ENCODE measurements around the gene MRPL4. TPM values are rescaled to one million over a fixed set of nuclear protein-coding genes. Genes with fewer than 3 reads are reported as not detected.

The MRPL4 gene
- total RNA-seq, 2 donors from 2014 or later, result 79.1 to 140 TPM

- Mint-ChIP-seq H3K4me3 (no peak within 1 kb of the TSS), H3K4me1 (ENCODE audit: low read depth in 2 of 2) (peaks cover under 1 to 2% of the 10 kb centered on the region in 2 donors), H3K27me3 (no peaks in the 10 kb centered on the region), H3K27ac (no peak within 1 kb of the TSS), H3K36me3 (no peaks in the 10 kb centered on the region), H3K9me3 (no peaks in the 10 kb centered on the region)
- no peak for DNase-seq (ENCODE audit: low spot score)
- ATAC-seq, result no peak
These were observed 57.4 kb downstream of the MRPL4 start, which contains the start of gene ZGLP1 for GRCh38 chr19:10309423-10309822. Gene ZGLP1, minus strand, starts transcription at chr19:10309815.

Other genes starting within 250 kb of the MRPL4 start
- gene COL5A3, start 241.7 kb upstream of the MRPL4 start, total RNA-seq, result not detected
- gene RDH8, start 238.7 kb upstream of the MRPL4 start, total RNA-seq, result not detected
- gene SHFL, start 165.9 kb upstream of the MRPL4 start, total RNA-seq, result 10 to 100 TPM; 61.9 to 83.1 TPM
- 1 to 10 TPM; 5.1 to 5.2 TPM for gene ANGPTL6, start 149.5 kb upstream of the MRPL4 start, total RNA-seq
- 100 to 1,000 TPM; 114 to 178 TPM for gene PPAN, start 145.9 kb upstream of the MRPL4 start, total RNA-seq
- 10 to 100 TPM; 35.0 to 35.6 TPM for gene P2RY11, start 140.5 kb upstream of the MRPL4 start, total RNA-seq
- gene EIF3G, start 132.3 kb upstream of the MRPL4 start, total RNA-seq, result 100 to 1,000 TPM; 245 to 329 TPM
- gene DNMT1, start 57.3 kb upstream of the MRPL4 start, total RNA-seq, result 100 to 1,000 TPM; 322 to 576 TPM
- gene S1PR2, start 20.9 kb upstream of the MRPL4 start, total RNA-seq, result 1 to 10 TPM; 6.2 to 6.5 TPM
- gene ICAM1, start 18.9 kb downstream of the MRPL4 start, total RNA-seq, result 100 to 1,000 TPM; 106 to 264 TPM
- gene ICAM4, start 34.7 kb downstream of the MRPL4 start, total RNA-seq, result 1 to 10 TPM; 1.4 to 2.1 TPM
- gene ICAM5, start 37.7 kb downstream of the MRPL4 start, total RNA-seq, result under 1 TPM; 0.78 to 0.83 TPM
- gene ZGLP1, start 57.6 kb downstream of the MRPL4 start, total RNA-seq, result 1 to 10 TPM; 2.5 to 7.3 TPM
- 10 to 100 TPM; 11.4 to 26.4 TPM for gene FDX2, start 63.8 kb downstream of the MRPL4 start, total RNA-seq
- 100 to 1,000 TPM in 1 of 2 donors, 10 to 100 TPM in 1; 81.1 to 131 TPM for gene RAVER1, start 81.3 kb downstream of the MRPL4 start, total RNA-seq
- 100 to 1,000 TPM in 1 of 2 donors, 10 to 100 TPM in 1; 91.9 to 154 TPM for gene ICAM3, start 87.4 kb downstream of the MRPL4 start, total RNA-seq
- 100 to 1,000 TPM; 310 to 453 TPM for gene TYK2, start 128.4 kb downstream of the MRPL4 start, total RNA-seq
- 100 to 1,000 TPM; 228 to 368 TPM for gene CDC37, start 151.3 kb downstream of the MRPL4 start, total RNA-seq
- 10 to 100 TPM; 14.5 to 46.6 TPM for gene PDE4A, start 168.3 kb downstream of the MRPL4 start, total RNA-seq

Data from natural killer cell treated with Interleukin-12 subunit alpha and Interleukin-12 subunit beta and Interleukin-15 and Interleukin-18, amount 100 ng/mL, for 72 hours (primary cell).